Uterus (tissue), 4 donors: Measurements from ENCODE around the gene NAV2. TPM values are rescaled to one million over a fixed set of nuclear protein-coding genes. Genes with fewer than 3 reads are reported as not detected.

Experiments used
- DNase-seq, 2 donors: peaks; one replicate each; pipeline ENCODE4 v3.0.0-alpha.2; 2019 to 2020
- H3K27ac ChIP-seq, 2 donors: fragments of 200-600 bp; sonication (generic); 1 replicate in 1 of 2; 2 replicates in 1 of 2; pipeline ENCODE4 v1.5.1; 2016 to 2018
- H3K27me3 ChIP-seq, 2 donors: fragments of 200-600 bp; sonication (generic); one replicate each; pipeline ENCODE4 v1.5.1; 2018 to 2019; ENCODE audit warnings: control low read depth in 1 of 2
- H3K36me3 ChIP-seq, 2 donors: fragments of 200-600 bp; sonication (generic); one replicate each; pipeline ENCODE4 v1.5.1; 2019; ENCODE audit warnings: control low read depth in 1 of 2
- H3K4me1 ChIP-seq, 2 donors: fragments of 200-600 bp; sonication (generic); one replicate each; pipeline ENCODE4 v1.5.1; 2018 to 2019; ENCODE audit warnings: control low read depth in 1 of 2
- H3K4me3 ChIP-seq, 2 donors: fragments of 200-600 bp; sonication (generic); 1 replicate in 1 of 2; 2 replicates in 1 of 2; pipeline ENCODE4 v1.5.1; 2018 to 2019; ENCODE audit warnings: mild to moderate bottlenecking in 1 of 2
- H3K9me3 ChIP-seq, 2 donors: fragments of 200-600 bp; sonication (generic); one replicate each; pipeline ENCODE4 v1.5.1; 2019; ENCODE audit warnings: control low read depth in 1 of 2
- POLR2A ChIP-seq, 2 donors: fragments of 450-650 bp; IDR thresholded peaks; one replicate each; pipeline ENCODE4 v1.6.1; 2016; ENCODE audit warnings: antibody characterized with exemption in 2 of 2, mild to moderate bottlenecking in 1 of 2, moderate library complexity in 1 of 2
- intact Hi-C: fragments of 100-400 bp; cut with DNase I; formaldehyde crosslinking; loops from one replicate; pipeline ENCODE4 v1.15.1; 2023; ENCODE audit warnings: low total_unique reads
- total RNA-seq, 4 donors: library from RNA; depleted of rRNA in 3 of 4; stranded (reverse); fragments of >200 nt in 3 of 4; gene quantifications; one replicate each; pipeline versions ENCODE4 v1.1.0 to v1.2.4, GENCODE V29; 2014 to 2023
- TF ChIP-seq, protein P1 (sequence below), 4 experiments: fragments of 200-600 bp in 2 of 4; fragments of 450-650 bp in 2 of 4; sonication (generic) in 2 of 4; IDR thresholded peaks; one replicate each; pipeline ENCODE4 v1.5.1; 2016 to 2019; ENCODE audit warnings: antibody characterized with exemption in 4 of 4, mild to moderate bottlenecking in 2 of 4, moderate library complexity in 1 of 4
- donor health status: DM: yes; HTN: yes; CAD: no.

Gene NAV2
- total RNA-seq, 4 donors from 2014 or later = 2.6 to 31.6 (median 5.7) TPM

DNA sequence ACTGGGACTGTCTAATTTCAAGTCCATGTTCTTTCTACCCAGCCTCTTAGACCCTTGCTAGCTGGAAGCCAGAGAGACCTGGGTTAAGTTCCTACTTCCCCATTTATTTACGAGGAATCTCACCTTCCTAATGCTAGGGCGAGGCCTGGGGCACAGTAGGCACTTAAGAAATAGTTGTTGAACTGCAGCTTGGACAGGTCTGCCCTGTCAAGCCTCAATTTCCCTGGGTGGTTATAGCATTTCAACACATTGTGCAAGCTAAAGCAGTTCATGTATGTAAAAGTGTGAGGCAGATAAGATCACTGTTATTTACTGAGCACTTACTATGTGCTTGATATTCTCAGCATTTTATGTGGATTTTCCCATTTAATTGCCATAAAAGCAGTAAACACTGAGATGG, 12.1 kb downstream of the NAV2 start:
- H3K4me3 ChIP-seq = no peak overlapping the region
- H3K27ac ChIP-seq = no peak overlapping the region
- TF ChIP-seq, protein P1, sequence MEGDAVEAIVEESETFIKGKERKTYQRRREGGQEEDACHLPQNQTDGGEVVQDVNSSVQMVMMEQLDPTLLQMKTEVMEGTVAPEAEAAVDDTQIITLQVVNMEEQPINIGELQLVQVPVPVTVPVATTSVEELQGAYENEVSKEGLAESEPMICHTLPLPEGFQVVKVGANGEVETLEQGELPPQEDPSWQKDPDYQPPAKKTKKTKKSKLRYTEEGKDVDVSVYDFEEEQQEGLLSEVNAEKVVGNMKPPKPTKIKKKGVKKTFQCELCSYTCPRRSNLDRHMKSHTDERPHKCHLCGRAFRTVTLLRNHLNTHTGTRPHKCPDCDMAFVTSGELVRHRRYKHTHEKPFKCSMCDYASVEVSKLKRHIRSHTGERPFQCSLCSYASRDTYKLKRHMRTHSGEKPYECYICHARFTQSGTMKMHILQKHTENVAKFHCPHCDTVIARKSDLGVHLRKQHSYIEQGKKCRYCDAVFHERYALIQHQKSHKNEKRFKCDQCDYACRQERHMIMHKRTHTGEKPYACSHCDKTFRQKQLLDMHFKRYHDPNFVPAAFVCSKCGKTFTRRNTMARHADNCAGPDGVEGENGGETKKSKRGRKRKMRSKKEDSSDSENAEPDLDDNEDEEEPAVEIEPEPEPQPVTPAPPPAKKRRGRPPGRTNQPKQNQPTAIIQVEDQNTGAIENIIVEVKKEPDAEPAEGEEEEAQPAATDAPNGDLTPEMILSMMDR (IDR thresholded peaks at IDR 0.05) = no peak
- no peak for TF ChIP-seq POLR2A (IDR thresholded peaks at IDR 0.05)
- DNase-seq = no peak
- no peaks in the 10 kb centered on the region for H3K4me1 ChIP-seq
- no peaks in the 10 kb centered on the region for H3K27me3 ChIP-seq
- no peaks in the 10 kb centered on the region for H3K36me3 ChIP-seq
- intact Hi-C loops = no loop called here
- no peaks in the 10 kb centered on the region for H3K9me3 ChIP-seq

DNA sequence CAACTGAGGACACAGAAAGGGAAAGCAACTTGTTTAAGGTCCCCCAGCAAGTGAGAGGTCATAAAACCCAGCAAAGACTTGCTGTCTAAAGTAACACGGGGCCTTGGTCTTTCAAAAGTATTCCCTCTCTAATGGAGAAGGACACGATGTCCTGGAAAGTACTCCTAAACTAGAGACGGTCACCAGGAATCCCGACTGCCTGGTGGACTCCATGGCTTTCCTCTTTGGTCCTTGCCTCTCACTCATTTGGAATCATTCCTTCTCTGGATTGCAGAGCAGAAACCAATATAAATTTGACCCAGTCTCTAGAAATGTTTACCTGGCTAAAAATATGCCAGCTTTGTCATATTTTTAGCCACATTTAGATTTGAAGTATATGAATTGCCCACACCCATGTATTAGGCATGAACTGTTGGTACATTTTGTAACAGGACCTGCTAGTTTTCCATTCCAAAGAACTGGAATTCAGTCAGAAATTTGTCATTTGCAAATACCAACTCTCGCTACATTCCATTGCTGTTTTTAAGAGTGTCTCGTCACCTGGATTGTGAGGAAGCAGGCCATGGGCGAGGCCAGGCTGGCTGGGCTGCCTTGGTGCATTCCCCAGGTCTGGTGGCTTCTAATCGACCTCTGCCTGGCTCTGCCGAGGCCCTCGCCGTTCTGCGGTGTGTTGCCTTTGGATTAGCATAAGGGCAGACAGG, 12.9 kb downstream of the NAV2 start:
- H3K27me3 ChIP-seq = no peaks in the 10 kb centered on the region
- no peak overlapping the region for H3K27ac ChIP-seq
- no peaks in the 10 kb centered on the region for H3K9me3 ChIP-seq
- intact Hi-C loops = no loop called here
- DNase-seq = no peak
- no peaks in the 10 kb centered on the region for H3K36me3 ChIP-seq
- no peak overlapping the region for H3K4me3 ChIP-seq
- no peak for TF ChIP-seq POLR2A (IDR thresholded peaks at IDR 0.05)
- TF ChIP-seq, protein P1 (IDR thresholded peaks at IDR 0.05) = no peak
- H3K4me1 ChIP-seq = no peaks in the 10 kb centered on the region

DNA sequence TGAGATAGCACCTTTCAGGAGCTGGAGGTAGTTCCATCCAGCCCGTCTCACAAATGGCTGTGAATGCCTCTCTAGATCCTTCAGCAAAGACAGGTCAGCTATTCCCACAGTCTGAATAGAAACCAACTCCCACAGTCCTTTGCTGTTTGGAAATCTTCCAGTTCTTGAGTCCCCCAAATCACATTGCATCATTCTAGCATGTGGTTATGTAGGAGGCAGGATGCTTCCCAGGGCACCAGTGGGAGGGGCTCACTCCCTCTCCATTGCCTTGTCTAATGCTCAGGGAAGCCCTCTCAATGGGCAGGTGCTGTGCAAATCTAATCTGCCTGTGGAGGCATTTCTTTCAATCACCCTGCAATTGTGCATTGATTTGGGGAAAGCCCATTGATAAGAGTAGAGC, 14.6 kb downstream of the NAV2 start:
- no peak overlapping the region for H3K27ac ChIP-seq
- intact Hi-C loops = no loop called here
- no peaks in the 10 kb centered on the region for H3K27me3 ChIP-seq
- DNase-seq = peak in 1 of 2 donors; percentile 52
- H3K4me1 ChIP-seq = no peaks in the 10 kb centered on the region
- no peaks in the 10 kb centered on the region for H3K36me3 ChIP-seq
- H3K9me3 ChIP-seq = no peaks in the 10 kb centered on the region
- no peak for TF ChIP-seq POLR2A (IDR thresholded peaks at IDR 0.05)
- TF ChIP-seq, protein P1 (IDR thresholded peaks at IDR 0.05) = no peak
- H3K4me3 ChIP-seq = no peak overlapping the region

DNA sequence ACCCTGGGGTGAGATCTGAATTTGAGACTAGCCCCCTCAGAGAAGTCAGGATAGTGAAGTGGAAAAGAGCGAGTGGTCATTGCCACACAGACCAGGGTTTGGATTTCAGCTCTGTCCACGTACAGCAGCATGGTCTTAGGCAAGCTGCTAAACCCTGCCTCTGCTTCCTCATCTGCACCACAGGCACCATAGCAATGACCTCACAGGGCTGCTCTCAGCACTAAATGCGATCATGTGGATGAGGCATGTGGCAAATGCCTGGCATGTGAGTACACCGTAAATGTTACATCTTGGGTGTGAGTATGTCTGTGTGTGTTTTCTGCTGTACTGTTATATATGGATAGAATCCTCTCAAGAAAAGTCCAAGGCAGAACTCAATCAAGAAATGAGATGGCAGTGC, 15.8 kb downstream of the NAV2 start:
- no peaks in the 10 kb centered on the region for H3K4me1 ChIP-seq
- H3K27me3 ChIP-seq = no peaks in the 10 kb centered on the region
- DNase-seq = no peak
- intact Hi-C loops = no loop called here
- H3K9me3 ChIP-seq = no peaks in the 10 kb centered on the region
- no peak overlapping the region for H3K4me3 ChIP-seq
- no peaks in the 10 kb centered on the region for H3K36me3 ChIP-seq
- H3K27ac ChIP-seq = no peak overlapping the region
- TF ChIP-seq, protein P1 (IDR thresholded peaks at IDR 0.05) = no peak
- TF ChIP-seq POLR2A (IDR thresholded peaks at IDR 0.05) = no peak

DNA sequence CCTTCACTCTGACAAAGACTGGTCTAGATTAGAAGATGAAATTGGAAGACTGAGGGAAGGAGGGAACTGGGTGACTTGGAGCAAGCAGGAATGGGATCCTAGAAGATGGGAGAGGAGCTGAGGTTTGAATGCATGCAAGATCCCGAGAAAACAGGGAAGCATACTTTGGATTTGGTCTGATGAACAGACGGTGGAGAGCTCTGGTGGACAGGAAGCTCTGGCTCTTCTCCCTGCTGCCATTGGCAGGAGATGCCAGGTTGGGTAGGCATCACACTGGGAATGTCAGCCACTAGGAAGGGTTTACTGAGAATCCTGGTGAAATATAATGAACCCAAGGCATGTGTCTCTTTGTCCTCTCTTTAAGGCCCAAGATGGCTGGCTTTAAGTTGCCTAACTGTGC, 16.5 kb downstream of the NAV2 start:
- Histone ChIP-seq H3K36me3 (no peaks in the 10 kb centered on the region), H3K4me3 (no peak overlapping the region), H3K9me3 (no peaks in the 10 kb centered on the region), H3K27me3 (no peaks in the 10 kb centered on the region), H3K4me1 (no peaks in the 10 kb centered on the region), H3K27ac (no peak overlapping the region)
- DNase-seq = no peak
- intact Hi-C loops = no loop called here
- TF ChIP-seq POLR2A (IDR thresholded peaks at IDR 0.05) = no peak
- TF ChIP-seq, protein P1 (IDR thresholded peaks at IDR 0.05) = no peak
